Measurements from ENCODE around the gene CASZ1.

Gene CASZ1

GRCh38 chr1:10791105-10791951, 5.1 kb downstream of the CASZ1 start:
- H3K27me3 Mint-ChIP-seq = peaks cover 41% of the 10 kb centered on the region
- no peaks in the 10 kb centered on the region for H3K9me3 Mint-ChIP-seq
- no peak overlapping the region for H3K4me3 Mint-ChIP-seq
- no peak overlapping the region for H3K27ac Mint-ChIP-seq
- H3K36me3 Mint-ChIP-seq (ENCODE audit: low read depth) = no peaks in the 10 kb centered on the region
- peaks cover 11% of the 10 kb centered on the region for H3K4me1 Mint-ChIP-seq
- ATAC-seq (no peak), DNase-seq (no peak)

DNA sequence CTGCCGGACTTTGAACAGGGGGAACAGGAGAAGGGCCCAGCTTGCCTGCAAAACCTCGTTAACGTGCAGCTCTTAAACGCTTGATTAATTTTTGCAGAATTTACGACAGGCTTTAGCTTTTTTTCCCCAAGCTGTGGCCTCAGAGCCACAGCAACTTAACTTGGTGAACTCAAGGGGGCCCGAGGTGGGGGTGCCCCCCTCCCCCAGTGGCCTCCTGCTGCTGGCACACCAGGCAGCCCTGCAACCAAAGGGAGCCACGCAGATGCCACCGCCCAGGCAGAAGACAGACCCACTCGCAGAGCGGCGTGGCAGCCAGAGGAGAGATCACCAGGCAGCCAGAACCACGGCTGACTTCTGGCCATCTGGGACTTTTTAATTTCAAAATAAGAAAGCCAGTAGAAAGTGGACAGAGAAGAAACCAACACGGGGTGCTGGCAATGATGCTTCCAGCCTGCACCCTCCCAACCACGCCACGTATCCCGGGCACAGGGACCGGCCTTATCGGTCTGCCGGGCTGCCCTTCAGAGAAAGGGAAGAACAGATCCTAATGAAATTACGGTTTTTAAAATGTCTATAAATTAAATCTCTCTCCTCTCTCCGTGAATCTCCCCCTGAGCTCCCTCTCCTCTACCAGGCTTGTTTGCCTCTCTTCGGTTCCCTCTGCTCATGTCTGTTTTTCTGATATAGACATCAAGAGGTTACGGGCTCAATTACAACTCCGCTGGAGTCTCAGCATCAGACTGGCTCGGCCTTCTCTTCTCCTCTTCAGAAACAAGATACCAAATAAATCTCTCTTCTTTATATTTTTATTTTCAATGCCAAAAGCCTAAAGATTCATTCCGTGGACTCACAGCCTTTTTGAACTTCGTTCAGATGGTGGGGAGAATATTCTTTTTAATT, 6.4 kb downstream of the CASZ1 start:
- DNase-seq (no peak), ATAC-seq (no peak)
- H3K9me3 Mint-ChIP-seq = no peaks in the 10 kb centered on the region
- H3K4me3 Mint-ChIP-seq = no peak overlapping the region
- peaks cover 39% of the 10 kb centered on the region for H3K27me3 Mint-ChIP-seq
- H3K4me1 Mint-ChIP-seq = peaks cover 8% of the 10 kb centered on the region
- no peak overlapping the region for H3K27ac Mint-ChIP-seq
- H3K36me3 Mint-ChIP-seq (ENCODE audit: low read depth) = no peaks in the 10 kb centered on the region

DNA sequence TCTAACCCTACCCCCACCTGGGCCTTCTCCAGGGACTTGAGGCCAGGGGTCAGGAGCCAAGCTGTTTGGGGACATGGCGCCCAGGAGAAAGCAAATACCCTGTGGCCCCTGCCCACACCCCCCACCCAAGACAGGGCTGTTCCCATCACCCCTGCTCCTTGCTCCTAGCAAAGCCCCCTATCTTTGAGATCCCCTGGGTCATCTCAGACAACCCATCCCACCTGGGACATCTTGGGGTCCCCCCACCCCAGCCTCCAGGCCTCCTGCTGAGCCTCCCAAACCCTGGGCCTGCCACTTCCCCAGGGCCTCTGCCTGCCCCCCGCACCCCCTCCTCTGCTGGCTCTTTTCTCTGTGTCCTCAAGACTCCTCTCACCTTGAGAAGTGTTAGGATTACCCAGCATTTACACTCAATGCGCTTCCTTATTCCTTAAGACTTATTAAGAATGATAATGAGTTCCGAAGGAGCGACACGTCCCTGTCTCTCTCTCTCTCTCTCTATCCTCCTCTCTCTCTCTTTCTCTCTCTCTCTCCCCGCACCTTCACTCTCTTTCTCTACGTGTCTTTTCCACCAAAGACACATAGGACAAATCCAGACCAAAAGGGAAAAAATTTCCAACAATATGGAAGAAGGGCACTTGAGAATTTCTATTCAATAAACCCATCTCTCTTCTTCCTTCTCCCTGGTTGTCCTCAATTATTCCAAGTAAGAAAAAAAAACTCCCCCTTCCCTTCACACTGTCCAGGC, 7.2 kb downstream of the CASZ1 start:
- DNase-seq = no peak
- Mint-ChIP-seq H3K4me1 (peaks cover 7% of the 10 kb centered on the region), H3K27me3 (peaks cover 36% of the 10 kb centered on the region), H3K4me3 (no peak overlapping the region), H3K9me3 (no peaks in the 10 kb centered on the region), H3K27ac (no peak overlapping the region), H3K36me3 (ENCODE audit: low read depth) (no peaks in the 10 kb centered on the region)
- no peak for ATAC-seq

DNA sequence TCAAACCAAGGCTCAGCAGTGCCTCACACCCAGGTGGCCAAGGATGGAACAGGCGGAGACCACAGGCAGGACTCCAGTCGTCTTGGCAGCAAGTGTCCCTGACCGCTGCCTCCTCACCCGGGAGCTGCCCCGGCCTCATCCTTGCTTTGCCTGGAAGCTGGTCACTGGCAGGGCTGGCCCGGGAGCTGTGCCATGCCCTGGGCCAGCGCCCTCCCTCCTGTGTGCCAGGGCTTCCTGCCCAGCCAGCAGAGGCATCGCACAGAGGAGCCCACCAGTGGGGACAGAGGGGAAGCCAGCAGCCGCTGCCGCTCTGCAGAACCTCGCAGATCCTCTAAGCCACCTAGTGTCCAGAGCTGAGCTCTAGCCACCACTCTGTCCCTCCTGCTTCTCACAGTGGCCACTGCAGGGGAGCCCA, 7.8 kb downstream of the CASZ1 start:
- Mint-ChIP-seq H3K27ac (no peak overlapping the region), H3K36me3 (ENCODE audit: low read depth) (no peaks in the 10 kb centered on the region), H3K4me3 (no peak overlapping the region), H3K9me3 (no peaks in the 10 kb centered on the region), H3K4me1 (peaks cover 4% of the 10 kb centered on the region), H3K27me3 (peaks cover 31% of the 10 kb centered on the region)
- DNase-seq (no peak), ATAC-seq (no peak)

- Mint-ChIP-seq H3K36me3 (ENCODE audit: low read depth) (no peaks in the 10 kb centered on the region), H3K9me3 (no peaks in the 10 kb centered on the region), H3K27me3 (peaks cover 20% of the 10 kb centered on the region)
Measured at GRCh38 chr1:10787286-10787685, 9.2 kb downstream of the CASZ1 start.

DNA sequence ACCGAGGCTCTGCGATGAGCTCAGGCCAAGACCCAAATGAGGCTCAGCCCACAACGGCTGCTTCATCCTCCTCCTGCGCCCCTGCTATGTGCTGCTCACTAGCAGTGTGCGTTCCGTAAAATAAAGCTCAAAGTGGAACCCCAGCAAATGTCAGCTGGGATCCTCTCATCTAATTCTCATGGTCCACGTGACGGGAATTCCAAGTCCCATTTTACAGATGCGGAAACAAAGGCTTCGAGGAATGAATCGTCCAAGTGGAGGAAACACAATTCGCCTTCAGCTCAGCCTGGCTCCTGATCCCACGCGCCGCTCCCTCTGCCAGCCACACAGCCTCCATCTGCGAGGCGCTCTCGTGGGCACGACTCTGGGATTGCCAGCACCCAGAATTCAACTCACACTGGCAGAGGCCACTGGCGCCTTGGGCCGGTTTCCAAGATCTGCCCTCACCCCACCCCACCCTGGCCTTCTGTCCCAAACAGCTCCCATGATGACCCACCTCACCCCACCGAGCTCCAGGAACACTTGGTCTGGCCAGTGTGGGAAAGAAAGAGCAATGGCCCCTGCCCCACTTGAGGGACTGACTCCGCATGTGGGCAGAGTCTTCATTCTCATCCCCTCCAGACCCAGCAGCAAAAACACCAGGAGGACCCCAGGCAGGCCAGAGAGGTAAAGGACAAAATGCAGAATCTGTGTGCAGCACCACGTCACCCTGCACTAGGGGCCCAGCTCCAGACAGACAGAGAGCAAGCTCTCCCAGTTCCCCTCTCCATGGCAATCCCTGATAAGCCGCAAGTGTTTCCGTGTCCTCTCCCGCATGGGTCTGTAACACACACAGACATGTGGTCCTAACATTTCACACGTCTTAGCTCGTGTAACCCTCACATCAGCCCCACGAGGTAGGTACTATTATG, 10.5 kb downstream of the CASZ1 start:
- no peak overlapping the region for H3K27ac Mint-ChIP-seq
- peaks cover 19% of the 10 kb centered on the region for H3K27me3 Mint-ChIP-seq
- H3K4me1 Mint-ChIP-seq = no peaks in the 10 kb centered on the region
- no peak for DNase-seq
- no peak for ATAC-seq
- H3K4me3 Mint-ChIP-seq = no peak overlapping the region
- no peaks in the 10 kb centered on the region for H3K9me3 Mint-ChIP-seq
- H3K36me3 Mint-ChIP-seq (ENCODE audit: low read depth) = no peaks in the 10 kb centered on the region

More at GRCh38 chr1:10787286-10787685, 9.2 kb downstream of the CASZ1 start:
- ATAC-seq = no peak
- Mint-ChIP-seq H3K4me1 (no peaks in the 10 kb centered on the region), H3K4me3 (no peak overlapping the region), H3K27ac (no peak overlapping the region)
- DNase-seq = no peak

DNA sequence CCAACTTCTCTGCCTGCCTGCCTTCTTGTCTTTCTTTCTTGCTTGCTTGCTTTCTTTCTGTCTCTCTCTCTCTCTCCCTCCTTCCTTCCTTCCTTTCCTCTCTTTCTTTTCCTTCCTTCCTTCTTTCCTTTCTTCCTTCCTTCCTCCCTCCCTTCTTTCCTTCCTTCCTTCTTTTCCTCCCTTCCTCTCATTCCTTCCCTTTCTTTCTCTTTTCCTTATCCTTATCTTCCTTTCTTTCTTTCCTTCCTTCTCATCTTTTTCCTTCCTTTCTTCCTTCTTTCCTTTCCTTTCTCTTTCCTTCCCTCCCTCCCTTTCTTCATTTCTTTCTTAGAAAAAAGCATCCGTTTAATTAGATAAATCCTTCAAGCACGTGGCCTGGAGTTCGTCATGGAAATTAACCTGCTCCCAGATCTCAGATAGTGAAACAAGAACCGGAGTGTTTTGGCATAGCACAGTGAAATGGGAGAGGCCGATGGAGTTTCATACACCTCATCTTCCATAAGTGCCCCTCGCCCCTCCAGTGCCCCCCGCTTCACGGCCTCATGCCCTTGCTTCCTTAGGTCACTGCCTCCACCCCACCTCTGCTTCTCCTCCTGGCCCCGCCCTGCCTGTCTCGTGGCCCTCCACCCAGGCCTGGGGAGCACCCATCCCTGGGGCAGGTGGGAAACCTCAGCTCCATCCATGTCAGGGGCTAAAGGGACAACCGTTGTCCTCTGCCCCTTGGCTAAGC, 11.3 kb downstream of the CASZ1 start:
- Mint-ChIP-seq H3K4me3 (no peak overlapping the region), H3K4me1 (no peaks in the 10 kb centered on the region), H3K9me3 (no peaks in the 10 kb centered on the region), H3K27me3 (peaks cover 19% of the 10 kb centered on the region), H3K36me3 (ENCODE audit: low read depth) (no peaks in the 10 kb centered on the region), H3K27ac (no peak overlapping the region)
- DNase-seq (no peak), ATAC-seq (no peak)

DNA sequence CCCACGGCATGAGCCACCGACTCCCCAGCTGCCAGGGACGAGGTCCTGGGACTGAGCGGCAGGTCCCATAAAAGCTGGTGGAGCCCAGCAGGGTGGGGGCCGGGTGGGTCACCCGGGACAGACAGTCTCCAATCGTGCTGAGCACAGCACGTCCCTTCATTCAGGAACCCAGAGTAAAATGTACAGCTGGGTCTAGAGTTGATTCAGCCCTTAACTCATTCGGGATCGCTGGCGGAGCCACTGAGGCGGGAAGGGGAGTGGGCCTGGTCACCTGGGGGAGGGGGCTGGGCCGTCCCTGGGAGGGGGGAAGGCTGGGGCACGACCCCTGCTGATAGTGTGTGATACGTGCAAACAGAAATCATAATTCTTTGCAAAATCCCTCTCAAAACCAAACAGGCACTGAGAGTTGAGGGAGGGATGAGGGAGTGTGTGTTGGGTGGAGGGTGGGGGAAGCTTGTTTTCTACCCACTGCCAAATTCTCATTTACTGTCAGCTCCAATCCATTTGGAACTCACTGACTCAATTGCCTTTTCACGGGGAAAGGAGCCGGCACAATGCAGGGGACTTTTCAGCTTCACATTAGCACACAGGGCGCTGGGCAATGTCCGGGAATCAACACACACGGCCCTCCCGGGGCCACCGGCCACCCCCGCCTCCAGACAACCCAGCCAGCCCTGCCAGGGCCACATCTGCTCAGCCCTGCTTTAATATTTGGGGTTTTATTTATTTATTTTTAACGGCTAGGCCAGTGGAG, 13.8 kb downstream of the CASZ1 start:
- no peaks in the 10 kb centered on the region for H3K4me1 Mint-ChIP-seq
- no peak overlapping the region for H3K27ac Mint-ChIP-seq
- H3K9me3 Mint-ChIP-seq = no peaks in the 10 kb centered on the region

GRCh38 chr1:10781137-10781536, 15.3 kb downstream of the CASZ1 start:
- no peak overlapping the region for H3K27ac Mint-ChIP-seq
- DNase-seq (no peak), ATAC-seq (no peak)
- peaks cover 2% of the 10 kb centered on the region for H3K27me3 Mint-ChIP-seq
- H3K4me3 Mint-ChIP-seq = no peak overlapping the region
- no peaks in the 10 kb centered on the region for H3K9me3 Mint-ChIP-seq
- no peaks in the 10 kb centered on the region for H3K36me3 Mint-ChIP-seq (ENCODE audit: low read depth)
- H3K4me1 Mint-ChIP-seq = no peaks in the 10 kb centered on the region

More for the DNA sequence above, 13.8 kb downstream of the CASZ1 start:
- H3K27me3 Mint-ChIP-seq = peaks cover 13% of the 10 kb centered on the region
- H3K36me3 Mint-ChIP-seq (ENCODE audit: low read depth) = no peaks in the 10 kb centered on the region
- no peak for ATAC-seq
- DNase-seq = no peak
- no peak overlapping the region for H3K4me3 Mint-ChIP-seq

DNA sequence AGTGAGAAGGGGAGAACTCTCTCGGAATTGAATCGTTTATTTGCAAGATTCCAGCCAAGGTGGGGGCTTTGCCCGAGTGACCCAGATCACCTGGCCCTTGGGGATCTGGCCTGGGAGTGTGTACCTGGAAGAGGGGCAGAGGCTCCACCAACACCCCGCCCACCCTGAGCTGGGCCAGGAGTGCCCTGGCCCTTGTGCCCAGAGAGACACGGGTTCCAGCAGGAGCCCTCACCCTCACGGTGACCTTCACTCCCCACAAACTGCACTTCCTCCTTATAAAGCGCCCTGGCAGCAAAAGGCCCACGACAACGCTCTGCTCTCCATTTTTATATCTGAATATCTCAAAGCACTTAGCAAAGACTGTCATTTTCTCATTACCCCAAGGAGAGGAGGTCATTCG, 16.6 kb downstream of the CASZ1 start:
- Mint-ChIP-seq H3K36me3 (ENCODE audit: low read depth) (no peaks in the 10 kb centered on the region), H3K27ac (no peak overlapping the region), H3K4me3 (no peak overlapping the region), H3K27me3 (no peaks in the 10 kb centered on the region), H3K9me3 (no peaks in the 10 kb centered on the region), H3K4me1 (no peaks in the 10 kb centered on the region)
- ATAC-seq (no peak), DNase-seq (no peak)

DNA sequence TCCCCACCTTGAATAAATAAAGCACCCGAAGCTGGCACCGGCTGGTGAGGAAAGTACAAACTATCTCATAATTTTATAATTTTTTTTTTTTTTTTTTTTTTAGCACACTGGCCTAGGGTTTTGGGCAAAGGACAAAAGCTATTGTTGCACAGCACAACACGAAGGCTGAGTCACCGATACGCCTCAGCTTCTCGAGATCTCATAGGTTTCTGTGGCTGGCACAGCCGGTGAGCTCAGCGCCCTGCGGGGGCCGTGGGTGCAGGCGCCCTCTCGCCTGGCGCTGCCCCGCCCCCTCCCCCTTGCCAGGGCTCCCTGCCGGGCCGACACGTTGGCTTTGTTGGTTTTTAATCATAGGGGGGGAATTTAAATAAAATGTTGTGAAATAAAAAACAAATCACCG, 17.2 kb downstream of the CASZ1 start:
- Mint-ChIP-seq H3K9me3 (no peaks in the 10 kb centered on the region), H3K4me1 (no peaks in the 10 kb centered on the region), H3K36me3 (ENCODE audit: low read depth) (no peaks in the 10 kb centered on the region), H3K27me3 (no peaks in the 10 kb centered on the region), H3K4me3 (no peak overlapping the region), H3K27ac (no peak overlapping the region)
- no peak for DNase-seq
- ATAC-seq = no peak

GRCh38 chr1:10778640-10779039, 17.8 kb downstream of the CASZ1 start:
- no peaks in the 10 kb centered on the region for H3K9me3 Mint-ChIP-seq
- no peak for DNase-seq
- H3K27ac Mint-ChIP-seq = no peak overlapping the region
- no peak for ATAC-seq
- no peak overlapping the region for H3K4me3 Mint-ChIP-seq
- H3K27me3 Mint-ChIP-seq = no peaks in the 10 kb centered on the region
- no peaks in the 10 kb centered on the region for H3K4me1 Mint-ChIP-seq
- no peaks in the 10 kb centered on the region for H3K36me3 Mint-ChIP-seq (ENCODE audit: low read depth)

All from activated naive CD8-positive, alpha-beta T cell treated with anti-CD3 and anti-CD28 coated beads, Interleukin-2, amount 50 U/mL, for 24 hours (primary cell).